B cell (primary cell): ENCODE measurements around the gene NDUFA13. TPM values are rescaled to one million over a fixed set of nuclear protein-coding genes. Genes with fewer than 3 reads are reported as not detected.
A peak's percentile ranks its signal among the peaks of the same experiment; 100 is the strongest.

ENCODE experiments used
- ATAC-seq: fragments of 200-7000 bp; cut with Tn5 transposase; one replicate; pipeline ENCODE4 v1.10.0; 2021; ENCODE audit warnings: low read depth, mild to moderate bottlenecking, moderate number of reproducible peaks, moderate library complexity
- CTCF ChIA-PET: fragments of 350-600 bp; sonication (Branson Sonifier 250); formaldehyde crosslinking; loops from one replicate; lab custom pipeline; 2021; ENCODE audit warnings: antibody characterized with exemption, inconsistent platforms; lab: Charles Lee
- POLR2A ChIA-PET: fragments of 350-600 bp; sonication (Branson Sonifier 250); formaldehyde crosslinking; loops from one replicate; lab custom pipeline; 2021; ENCODE audit warnings: antibody characterized with exemption; lab: Charles Lee
- DNase-seq: peaks from one replicate; pipeline ENCODE4 v3.0.0; 2013
- H2AFZ ChIP-seq: 2 replicates; pipeline ENCODE4 v1.6.1; 2012; ENCODE audit warnings: mild to moderate bottlenecking, low read depth, low read length; ENCODE audit not compliant: insufficient read depth, poor library complexity, severe bottlenecking
- H3K27ac ChIP-seq, 2 donors: 1 replicate in 1 of 2; 2 replicates in 1 of 2; pipeline ENCODE4 v1.5.1; 2012 to 2013; ENCODE audit warnings: low read length in 2 of 2, mild to moderate bottlenecking in 2 of 2, moderate library complexity in 1 of 2
- H3K27me3 ChIP-seq, 4 experiments: fragments of 200-600 bp in 1 of 4; sonication (generic) in 1 of 4; replicated peaks in 1 of 4; 1 replicate in 2 of 4; 2 replicates in 2 of 4; pipeline versions ENCODE4 v1.6.1 to v1.7.0; 2013 to 2016; ENCODE audit warnings: low read length in 3 of 4, mild to moderate bottlenecking in 2 of 4, mixed read lengths in 1 of 4, moderate library complexity in 1 of 4; ENCODE audit not compliant: insufficient read depth in 4 of 4, control insufficient read depth in 3 of 4; ENCODE audit errors: control extremely low read depth in 1 of 4
- H3K36me3 ChIP-seq, 2 experiments: replicated peaks in 1 of 2; 1 replicate in 1 of 2; 2 replicates in 1 of 2; pipeline versions ENCODE4 v1.6.1 to v1.7.1; 2013; ENCODE audit warnings: low read length in 1 of 2; ENCODE audit not compliant: insufficient read depth in 2 of 2, control insufficient read depth in 1 of 2; ENCODE audit errors: control extremely low read depth in 1 of 2, extremely low read depth in 1 of 2
- H3K4me1 ChIP-seq, 2 donors: fragments of 200-600 bp in 1 of 2; sonication (generic) in 1 of 2; 1 replicate in 1 of 2; 2 replicates in 1 of 2; pipeline versions ENCODE4 v1.5.1 to v1.6.1; 2013 to 2017; ENCODE audit warnings: low read length in 2 of 2; ENCODE audit not compliant: control insufficient read depth in 2 of 2, insufficient read depth in 2 of 2
- H3K4me2 ChIP-seq: replicated peaks from 2 replicates; pipeline ENCODE3; 2012; ENCODE audit warnings: mild to moderate bottlenecking, low read depth, low read length; ENCODE audit not compliant: poor library complexity, severe bottlenecking
- H3K4me3 ChIP-seq, 5 experiments: fragments of 200-600 bp in 1 of 5; sonication (generic) in 1 of 5; 1 replicate in 3 of 5; 2 replicates in 2 of 5; pipeline versions ENCODE4 v1.5.1 to v1.7.0; 2011 to 2016; ENCODE audit warnings: low read length in 4 of 5, mild to moderate bottlenecking in 4 of 5, low read depth in 2 of 5, control low read depth in 1 of 5, moderate library complexity in 1 of 5; ENCODE audit not compliant: insufficient read depth in 1 of 5; ENCODE audit errors: control extremely low read depth in 1 of 5, extremely low read depth in 1 of 5
- H3K79me2 ChIP-seq: fragments of 200-600 bp; sonication (generic); one replicate; pipeline ENCODE4 v1.6.0; 2016; ENCODE audit warnings: low read length; ENCODE audit not compliant: control insufficient read depth, insufficient read depth
- H3K9ac ChIP-seq: fragments of 200-600 bp; sonication (generic); 2 replicates; pipeline ENCODE4 v1.6.1; 2017; ENCODE audit warnings: mild to moderate bottlenecking, low read length, moderate library complexity
- H3K9me3 ChIP-seq, 3 donors: one replicate each; pipeline versions ENCODE4 v1.6.1 to v1.7.1; 2013; ENCODE audit warnings: low read length in 2 of 3; ENCODE audit not compliant: control insufficient read depth in 2 of 3, insufficient read depth in 1 of 3; ENCODE audit errors: control extremely low read depth in 1 of 3
- H4K20me1 ChIP-seq: 2 replicates; pipeline ENCODE4 v1.6.0; 2012; ENCODE audit warnings: mild to moderate bottlenecking, low read length; ENCODE audit not compliant: insufficient read depth, control insufficient read depth, poor library complexity, severe bottlenecking
- H3K27ac Mint-ChIP-seq: one replicate; pipeline ENCODE4 v1.8.0; 2021; ENCODE audit warnings: mixed read lengths
- H3K27me3 Mint-ChIP-seq: one replicate; pipeline ENCODE4 v1.8.0; 2021; ENCODE audit warnings: mixed read lengths
- H3K4me1 Mint-ChIP-seq: one replicate; pipeline ENCODE4 v1.8.0; 2021; ENCODE audit warnings: mixed read lengths
- H3K4me3 Mint-ChIP-seq: one replicate; pipeline ENCODE4 v1.8.0; 2021; ENCODE audit warnings: mixed read lengths
- H3K9me3 Mint-ChIP-seq: one replicate; pipeline ENCODE4 v1.8.0; 2022; ENCODE audit warnings: mixed read lengths; ENCODE audit not compliant: insufficient read depth
- EZH2 ChIP-seq: IDR thresholded peaks from 2 replicates; pipeline ENCODE4 v1.6.1; 2012; ENCODE audit warnings: borderline replicate concordance, low read depth, mild to moderate bottlenecking, moderate library complexity, low read length; ENCODE audit not compliant: insufficient read depth, poor library complexity, severe bottlenecking
- WGBS: methylation state at CpG from one replicate; pipeline ENCODE4 v1.1.5; 2013; ENCODE audit warnings: missing lambda C conversion rate; ENCODE audit not compliant: insufficient coverage; 5-methylcytosine and 5-hydroxymethylcytosine counted together
- intact Hi-C: fragments of 100-400 bp; cut with micrococcal nuclease; formaldehyde crosslinking; loops from one replicate; pipeline ENCODE4 v1.10.0; 2022
- polyA plus RNA-seq: library from polyadenylated mRNA; depleted of rRNA; stranded (reverse); fragments of >200 nt; gene quantifications from 2 replicates; pipeline ENCODE4 v1.2.3, GENCODE V29; 2012
- total RNA-seq, 2 donors: library from RNA; stranded (reverse); fragments of 120-200 nt in 1 of 2; gene quantifications; 1 replicate in 1 of 2; 2 replicates in 1 of 2; pipeline versions ENCODE4 v1.2.3 to v1.2.4, GENCODE V29; 2013 to 2022
- TF ChIP-seq, protein P1 (sequence below): fragments of 200-600 bp; IDR thresholded peaks from one replicate; pipeline ENCODE4 v1.8.0; 2022; ENCODE audit warnings: antibody characterized with exemption, mild to moderate bottlenecking

Gene NDUFA13
- total and polyA plus RNA-seq, 2 donors (not counting 1 experiment from before 2014, with no cell fraction given): 188 to 195 TPM

- H4K20me1 ChIP-seq: peaks cover 32% of the 10 kb centered on the region
- no peaks in the 10 kb centered on the region for H3K27me3 ChIP-seq
- ChIA-PET POLR2A (no interaction called here), CTCF (interaction anchor here (0.6 to 3.0 kb wide), 3 partner anchors 14 to 78 kb away, joined by 3 to 13 read pairs (median 6); partner anchors contain the start of gene GATAD2A)
- H3K9me3 Mint-ChIP-seq: no peaks in the 10 kb centered on the region
- H3K27ac Mint-ChIP-seq: no peak overlapping the region
- H3K79me2 ChIP-seq: peaks cover 97% of the 10 kb centered on the region
- H3K4me3 ChIP-seq: no peak overlapping the region
- H3K4me2 ChIP-seq: no peak overlapping the region
- no peak overlapping the region for H3K9ac ChIP-seq
- peak overlapping the region in 1 of 2 donors; percentile 34 for H3K27ac ChIP-seq
- no peak for DNase-seq
- no peak for ATAC-seq
- H3K4me1 ChIP-seq: peaks cover 17 to 39% of the 10 kb centered on the region in 2 donors
- WGBS: 74% methylated on average over 18 of the region's 19 CpGs
- no peaks in the 10 kb centered on the region for H3K27me3 Mint-ChIP-seq
- H3K4me3 Mint-ChIP-seq: no peak overlapping the region
- intact Hi-C loops: no loop called here
- peaks cover 0 to 34% of the 10 kb centered on the region in 2 experiments for H3K36me3 ChIP-seq
- H2AFZ ChIP-seq: no peak overlapping the region
- no peak for TF ChIP-seq EZH2
- TF ChIP-seq, protein P1, sequence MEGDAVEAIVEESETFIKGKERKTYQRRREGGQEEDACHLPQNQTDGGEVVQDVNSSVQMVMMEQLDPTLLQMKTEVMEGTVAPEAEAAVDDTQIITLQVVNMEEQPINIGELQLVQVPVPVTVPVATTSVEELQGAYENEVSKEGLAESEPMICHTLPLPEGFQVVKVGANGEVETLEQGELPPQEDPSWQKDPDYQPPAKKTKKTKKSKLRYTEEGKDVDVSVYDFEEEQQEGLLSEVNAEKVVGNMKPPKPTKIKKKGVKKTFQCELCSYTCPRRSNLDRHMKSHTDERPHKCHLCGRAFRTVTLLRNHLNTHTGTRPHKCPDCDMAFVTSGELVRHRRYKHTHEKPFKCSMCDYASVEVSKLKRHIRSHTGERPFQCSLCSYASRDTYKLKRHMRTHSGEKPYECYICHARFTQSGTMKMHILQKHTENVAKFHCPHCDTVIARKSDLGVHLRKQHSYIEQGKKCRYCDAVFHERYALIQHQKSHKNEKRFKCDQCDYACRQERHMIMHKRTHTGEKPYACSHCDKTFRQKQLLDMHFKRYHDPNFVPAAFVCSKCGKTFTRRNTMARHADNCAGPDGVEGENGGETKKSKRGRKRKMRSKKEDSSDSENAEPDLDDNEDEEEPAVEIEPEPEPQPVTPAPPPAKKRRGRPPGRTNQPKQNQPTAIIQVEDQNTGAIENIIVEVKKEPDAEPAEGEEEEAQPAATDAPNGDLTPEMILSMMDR: no peak
- peaks cover 55% of the 10 kb centered on the region for H3K4me1 Mint-ChIP-seq
- no peaks in the 10 kb centered on the region for H3K9me3 ChIP-seq
These were observed 39.9 kb upstream of the NDUFA13 start for GRCh38 chr19:19475849-19476828.
